Muscle layer of duodenum (tissue), 2 donors: ENCODE measurements around the gene THRB.
"Not testable (repeated sequence)": the region's sequence is repeated elsewhere in the genome, so short reads cannot be mapped to it uniquely, and the experiment has no call there.

Source experiments
- H3K27ac ChIP-seq: one replicate; pipeline ENCODE4 v1.7.0; 2013; ENCODE audit warnings: mild to moderate bottlenecking, low read length
- H3K27me3 ChIP-seq: one replicate; pipeline ENCODE4 v1.7.0; 2013; ENCODE audit warnings: low read depth, mild to moderate bottlenecking, control low read depth, low read length
- H3K36me3 ChIP-seq, 2 donors: one replicate each; pipeline ENCODE4 v1.7.0; 2013; ENCODE audit warnings: low read length in 2 of 2, control low read depth in 1 of 2, mild to moderate bottlenecking in 1 of 2; ENCODE audit not compliant: insufficient read depth in 2 of 2, control insufficient read depth in 1 of 2
- H3K4me1 ChIP-seq, 2 donors: one replicate each; pipeline ENCODE4 v1.7.0; 2013; ENCODE audit warnings: low read length in 2 of 2, mild to moderate bottlenecking in 2 of 2, control low read depth in 1 of 2, moderate library complexity in 1 of 2; ENCODE audit not compliant: insufficient read depth in 2 of 2, control insufficient read depth in 1 of 2
- H3K4me3 ChIP-seq, 2 donors: one replicate each; pipeline ENCODE4 v1.7.0; 2013; ENCODE audit warnings: low read length in 2 of 2, low read depth in 1 of 2, mild to moderate bottlenecking in 1 of 2
- H3K9me3 ChIP-seq, 2 donors: one replicate each; pipeline ENCODE4 v1.7.0; 2013; ENCODE audit warnings: low read length in 2 of 2, control low read depth in 1 of 2, mild to moderate bottlenecking in 1 of 2; ENCODE audit not compliant: control insufficient read depth in 1 of 2
- donor health status: healthy.

The THRB gene

GRCh38 chr3:24437326-24437725, 57.3 kb downstream of the THRB start:
- Histone ChIP-seq H3K4me1 (peaks cover 0 to 6% of the 10 kb centered on the region in 2 donors), H3K36me3 (no peaks in the 10 kb centered on the region), H3K4me3 (no peak overlapping the region), H3K27me3 (no peaks in the 10 kb centered on the region), H3K9me3 (no peaks in the 10 kb centered on the region), H3K27ac (no peak overlapping the region)

- peaks cover 0 to 3% of the 10 kb centered on the region in 2 donors for H3K36me3 ChIP-seq
- no peak overlapping the region for H3K4me3 ChIP-seq
- H3K9me3 ChIP-seq: no peaks in the 10 kb centered on the region
- no peaks in the 10 kb centered on the region for H3K27me3 ChIP-seq
- H3K27ac ChIP-seq: no peak overlapping the region
- H3K4me1 ChIP-seq: peaks cover 0 to 6% of the 10 kb centered on the region in 2 donors
Measured at GRCh38 chr3:24435584-24435983, 59.1 kb downstream of the THRB start.

- Histone ChIP-seq H3K9me3 (no peaks in the 10 kb centered on the region), H3K36me3 (peaks cover 0 to 4% of the 10 kb centered on the region in 2 donors), H3K27me3 (no peaks in the 10 kb centered on the region), H3K4me1 (peaks cover 0 to 6% of the 10 kb centered on the region in 2 donors), H3K27ac (no peak overlapping the region), H3K4me3 (no peak overlapping the region)
Measured at GRCh38 chr3:24434651-24435050, 60.0 kb downstream of the THRB start.

- Histone ChIP-seq H3K4me1 (peaks cover 0 to 6% of the 10 kb centered on the region in 2 donors), H3K4me3 (no peak overlapping the region), H3K9me3 (no peaks in the 10 kb centered on the region), H3K27me3 (no peaks in the 10 kb centered on the region), H3K27ac (no peak overlapping the region), H3K36me3 (peaks cover 0 to 4% of the 10 kb centered on the region in 2 donors)
Measured at GRCh38 chr3:24433838-24434591, 60.6 kb downstream of the THRB start.

- H3K36me3 ChIP-seq: peaks cover 0 to 4% of the 10 kb centered on the region in 2 donors
- no peak overlapping the region for H3K27ac ChIP-seq
- H3K4me1 ChIP-seq: peaks cover 0 to 6% of the 10 kb centered on the region in 2 donors
- no peaks in the 10 kb centered on the region for H3K9me3 ChIP-seq
- H3K27me3 ChIP-seq: no peaks in the 10 kb centered on the region
- no peak overlapping the region for H3K4me3 ChIP-seq
Measured at GRCh38 chr3:24432989-24433388, 61.7 kb downstream of the THRB start.

- H3K27me3 ChIP-seq: no peaks in the 10 kb centered on the region
- no peaks in the 10 kb centered on the region for H3K4me1 ChIP-seq
- peaks cover 0 to 4% of the 10 kb centered on the region in 2 donors for H3K36me3 ChIP-seq
- no peak overlapping the region for H3K27ac ChIP-seq
- no peak overlapping the region for H3K4me3 ChIP-seq
- H3K9me3 ChIP-seq: no peaks in the 10 kb centered on the region
Measured at GRCh38 chr3:24428481-24428880, 66.2 kb downstream of the THRB start.

GRCh38 chr3:24426896-24427295, 67.8 kb downstream of the THRB start:
- no peaks in the 10 kb centered on the region for H3K27me3 ChIP-seq
- H3K4me1 ChIP-seq: no peaks in the 10 kb centered on the region
- no peak overlapping the region for H3K4me3 ChIP-seq
- no peak overlapping the region for H3K27ac ChIP-seq
- H3K9me3 ChIP-seq: no peaks in the 10 kb centered on the region
- H3K36me3 ChIP-seq: peaks cover 0 to 4% of the 10 kb centered on the region in 2 donors

GRCh38 chr3:24420829-24421228, 73.8 kb downstream of the THRB start:
- not testable (repeated sequence) for H3K9me3 ChIP-seq, H3K36me3 ChIP-seq, H3K4me3 ChIP-seq, H3K4me1 ChIP-seq, H3K27ac ChIP-seq, H3K27me3 ChIP-seq

- Histone ChIP-seq H3K9me3 (no peaks in the 10 kb centered on the region), H3K27me3 (no peaks in the 10 kb centered on the region), H3K4me3 (no peak overlapping the region), H3K36me3 (no peaks in the 10 kb centered on the region), H3K27ac (no peak overlapping the region), H3K4me1 (no peaks in the 10 kb centered on the region)
Measured at GRCh38 chr3:24420224-24420623, 74.4 kb downstream of the THRB start.

GRCh38 chr3:24419067-24419791, 75.4 kb downstream of the THRB start:
- Histone ChIP-seq H3K4me1 (no peaks in the 10 kb centered on the region), H3K36me3 (no peaks in the 10 kb centered on the region), H3K27me3 (no peaks in the 10 kb centered on the region), H3K9me3 (no peaks in the 10 kb centered on the region), H3K27ac (no peak overlapping the region), H3K4me3 (no peak overlapping the region)

- H3K4me3 ChIP-seq: no peak overlapping the region
- H3K36me3 ChIP-seq: no peaks in the 10 kb centered on the region
- no peaks in the 10 kb centered on the region for H3K27me3 ChIP-seq
- H3K9me3 ChIP-seq: no peaks in the 10 kb centered on the region
- H3K27ac ChIP-seq: no peak overlapping the region
- H3K4me1 ChIP-seq: no peaks in the 10 kb centered on the region
Measured at GRCh38 chr3:24417730-24418129, 76.9 kb downstream of the THRB start.
